ENCODE measurements around the gene RIBC2.
"Not testable (repeated sequence)": the region's sequence is repeated elsewhere in the genome, so short reads cannot be mapped to it uniquely, and the experiment has no call there.

Gene RIBC2

DNA sequence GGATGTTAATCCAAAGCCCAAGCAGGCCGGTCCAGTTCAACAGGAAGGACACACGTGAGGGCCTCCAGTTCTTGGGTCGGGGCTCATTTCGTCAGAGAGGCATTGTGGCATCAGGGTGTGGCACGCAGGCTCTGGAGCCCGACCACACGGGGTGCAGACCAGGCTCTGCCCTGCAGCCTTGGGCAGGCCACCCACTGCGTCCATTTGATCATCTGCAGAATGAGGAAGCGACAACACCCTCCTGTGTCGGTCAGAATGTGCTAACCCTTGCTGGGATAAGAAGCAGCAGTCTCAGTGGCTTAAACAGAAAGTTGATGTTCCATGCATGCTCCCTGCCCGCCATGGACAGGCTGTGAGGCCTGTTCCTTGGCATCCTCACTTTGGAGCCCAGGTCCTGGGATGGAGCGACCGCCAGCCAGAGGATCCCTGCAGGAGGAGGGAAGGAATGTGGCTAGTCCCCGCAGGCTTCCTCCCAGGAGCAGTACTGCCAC, 10.8 kb downstream of the RIBC2 start:
- DNase-seq (ENCODE audit: low read depth in 2 of 2), result no peak

GRCh38 chr22:45425101-45425500, 11.6 kb downstream of the RIBC2 start:
- DNase-seq (ENCODE audit: low read depth in 2 of 2), result no peak

DNA sequence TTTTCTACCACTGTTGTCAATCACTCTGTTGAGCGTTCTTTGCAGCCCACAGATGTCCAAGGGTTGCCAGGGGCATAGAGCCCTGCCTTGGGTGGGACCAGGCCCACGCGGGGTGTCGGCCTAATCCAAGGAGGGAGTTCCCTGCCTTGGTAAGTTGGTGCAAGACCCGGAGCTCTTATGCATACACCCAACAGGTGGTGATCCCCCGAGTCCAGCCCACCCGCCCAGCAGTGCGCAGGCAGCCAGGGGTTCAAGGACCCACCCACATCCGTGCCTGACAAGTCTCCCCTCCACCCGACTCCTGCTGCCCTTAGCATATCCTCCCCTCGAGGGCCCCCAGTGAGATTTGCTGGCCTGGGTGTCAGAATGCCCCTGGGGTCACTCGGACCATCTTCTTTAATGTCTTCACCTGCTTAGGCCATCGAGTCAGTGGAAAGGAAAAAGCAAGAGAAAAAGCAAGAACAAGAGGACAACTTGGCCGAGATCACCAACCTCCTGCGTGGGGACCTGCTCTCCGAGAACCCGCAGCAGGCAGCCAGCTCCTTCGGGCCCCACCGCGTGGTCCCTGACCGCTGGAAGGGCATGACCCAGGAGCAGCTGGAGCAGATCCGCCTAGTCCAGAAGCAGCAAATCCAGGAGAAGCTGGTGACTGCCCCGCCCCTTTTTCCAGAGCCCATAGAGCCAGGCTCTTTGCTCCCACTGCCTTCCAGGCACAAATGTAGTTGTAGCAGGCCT, 12.2 kb downstream of the RIBC2 start:
- DNase-seq (ENCODE audit: low read depth in 2 of 2), result no peak

DNA sequence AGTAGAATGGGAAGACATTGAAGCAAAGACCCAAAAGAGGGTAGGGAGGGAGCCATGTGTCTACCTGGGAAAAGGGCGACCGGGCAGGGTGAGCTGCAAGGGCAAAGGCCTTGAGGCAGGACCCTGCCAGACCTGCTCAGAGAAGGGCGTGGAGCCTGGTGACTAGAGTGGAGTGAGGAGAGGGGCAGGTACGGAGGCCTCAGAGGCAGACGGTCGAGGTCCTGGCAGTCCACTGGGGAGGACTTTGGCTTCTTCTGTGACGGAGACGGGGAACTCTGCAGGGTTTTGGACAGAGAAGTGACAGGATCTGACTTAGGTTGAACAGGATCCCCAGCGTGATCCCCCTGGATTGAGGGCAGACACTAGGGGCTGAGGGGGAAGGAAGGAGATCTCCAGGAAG, 12.9 kb downstream of the RIBC2 start:
- DNase-seq (ENCODE audit: low read depth in 2 of 2), result no peak

- DNase-seq (ENCODE audit: low read depth in 2 of 2), result no peak
Observed at GRCh38 chr22:45427114-45427513, 13.6 kb downstream of the RIBC2 start.

GRCh38 chr22:45428391-45429385, 15.2 kb downstream of the RIBC2 start:
- DNase-seq (ENCODE audit: low read depth in 2 of 2), result no peak

- no peak for DNase-seq (ENCODE audit: low read depth in 2 of 2)
Observed at GRCh38 chr22:45429424-45429823, 15.9 kb downstream of the RIBC2 start.

GRCh38 chr22:45429981-45430775, 16.7 kb downstream of the RIBC2 start:
- DNase-seq (ENCODE audit: low read depth in 2 of 2), result no peak

DNA sequence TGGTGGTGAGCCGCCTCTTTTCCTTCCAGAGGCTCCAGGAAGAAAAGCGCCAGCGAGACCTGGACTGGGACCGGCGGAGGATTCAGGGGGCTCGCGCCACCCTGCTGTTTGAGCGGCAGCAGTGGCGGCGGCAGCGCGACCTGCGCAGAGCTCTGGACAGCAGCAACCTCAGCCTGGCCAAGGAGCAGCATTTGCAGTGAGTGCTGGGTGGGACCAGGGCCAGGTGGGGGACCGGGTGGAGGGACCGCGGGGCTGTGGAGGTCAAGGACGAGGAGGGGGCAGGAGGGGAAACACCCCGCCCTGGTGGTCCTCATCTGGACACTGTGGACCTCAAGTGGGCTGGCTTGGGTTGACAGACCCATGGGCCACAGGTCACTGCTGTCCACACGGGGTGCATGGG, 17.4 kb downstream of the RIBC2 start:
- DNase-seq (ENCODE audit: low read depth in 2 of 2), result no peak

GRCh38 chr22:45434981-45435380, 21.5 kb downstream of the RIBC2 start:
- DNase-seq (ENCODE audit: low read depth in 2 of 2), result no peak

GRCh38 chr22:45435544-45436139, 22.1 kb downstream of the RIBC2 start:
- DNase-seq (ENCODE audit: low read depth in 2 of 2), result peak; percentile 70 to 74

DNA sequence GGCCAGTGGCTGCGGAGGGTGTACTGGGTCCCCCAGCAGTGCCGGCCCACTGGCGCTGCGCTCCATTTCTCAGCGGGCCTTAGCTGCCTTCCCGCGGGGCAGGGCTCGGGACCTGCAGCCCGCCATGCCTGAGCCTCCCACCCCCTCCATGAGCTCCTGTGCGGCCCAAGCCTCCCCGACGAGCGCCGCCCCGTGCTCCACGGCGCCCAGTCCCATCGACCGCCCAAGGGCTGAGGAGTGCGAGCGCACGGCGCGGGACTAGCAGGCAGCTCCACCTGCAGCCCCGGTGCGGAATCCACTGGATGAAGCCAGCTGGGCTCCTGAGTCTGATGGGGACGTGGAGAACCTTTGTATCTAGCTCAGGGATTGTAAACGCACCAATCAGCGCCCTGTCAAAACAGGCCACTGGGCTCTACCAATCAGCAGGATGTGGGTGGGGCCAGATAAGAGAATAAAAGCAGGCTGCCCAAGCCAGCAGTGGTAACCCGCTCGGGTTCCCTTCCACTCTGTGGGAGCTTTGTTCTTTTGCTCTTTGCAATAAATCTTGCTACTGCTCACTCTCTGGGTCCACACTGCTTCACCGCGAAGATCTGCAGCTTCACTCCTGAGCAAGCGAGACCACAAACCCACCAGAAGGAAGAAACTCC, 23.5 kb downstream of the RIBC2 start:
- not testable (repeated sequence) for DNase-seq (ENCODE audit: low read depth in 2 of 2)

DNA sequence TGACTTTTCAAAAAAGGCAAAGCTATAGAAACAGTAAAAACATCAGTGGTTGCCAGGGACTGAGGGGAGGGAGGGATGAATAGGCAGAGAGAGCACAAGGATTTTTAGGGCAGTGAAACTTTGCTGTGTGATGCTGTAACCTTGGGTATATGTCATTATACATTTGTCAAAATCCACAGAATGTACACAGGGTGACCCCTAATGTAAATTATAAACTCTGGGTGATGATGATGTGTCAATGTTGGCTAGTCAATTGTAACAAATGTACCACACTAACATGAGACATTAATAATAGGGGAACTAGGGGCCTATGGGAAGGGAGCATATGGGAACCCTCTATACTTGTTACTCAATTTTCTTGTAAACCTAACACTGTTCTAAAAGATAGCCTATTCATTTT, 24.8 kb downstream of the RIBC2 start:
- no peak for DNase-seq (ENCODE audit: low read depth in 2 of 2)

GRCh38 chr22:45440688-45441087, 27.2 kb downstream of the RIBC2 start:
- not testable (repeated sequence) for DNase-seq (ENCODE audit: low read depth in 2 of 2)

DNA sequence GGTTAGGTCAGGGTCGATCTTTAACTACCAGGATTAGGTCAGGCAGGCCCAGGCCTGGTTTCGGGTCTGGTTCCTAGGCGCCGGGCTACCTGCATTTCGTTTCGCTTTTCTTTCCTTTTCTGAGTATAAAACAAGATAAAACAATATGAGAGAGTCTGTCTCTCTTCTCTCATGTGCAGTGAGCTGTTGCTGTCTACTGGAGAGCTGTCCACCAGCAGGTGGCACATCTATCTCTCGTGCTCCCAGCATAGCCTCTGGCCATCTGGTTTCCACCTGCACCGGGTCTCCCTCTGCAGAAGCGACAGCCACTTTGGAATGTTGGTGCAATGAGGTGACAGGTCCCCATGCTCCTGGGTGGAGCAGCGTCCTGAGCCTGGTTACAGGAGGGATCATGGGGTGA, 27.6 kb downstream of the RIBC2 start:
- DNase-seq (ENCODE audit: low read depth in 2 of 2), result peak in 1 of 2 experiments; percentile 23

DNA sequence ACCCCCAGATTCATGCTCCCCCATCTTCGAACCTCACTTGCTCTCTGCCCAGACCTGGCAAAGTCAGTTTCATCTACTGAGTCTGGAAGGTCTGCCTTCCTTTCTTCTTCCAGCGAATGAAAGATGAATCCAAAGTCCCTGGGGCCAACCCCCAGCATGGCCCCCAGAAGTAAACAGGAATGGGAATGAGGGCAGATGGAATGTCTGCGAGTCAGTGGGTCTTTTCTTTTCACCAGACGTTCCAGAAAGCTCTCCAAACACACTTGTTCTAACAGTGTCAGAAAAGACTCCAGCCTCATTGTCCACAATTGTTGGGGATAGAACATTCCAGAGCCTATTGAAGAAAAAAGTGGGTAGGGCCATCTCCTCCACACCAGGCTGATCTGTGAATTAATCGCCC, 28.6 kb downstream of the RIBC2 start:
- no peak for DNase-seq (ENCODE audit: low read depth in 2 of 2)

GRCh38 chr22:45444168-45444567, 30.7 kb downstream of the RIBC2 start:
- DNase-seq (ENCODE audit: low read depth in 2 of 2), result no peak

- DNase-seq (ENCODE audit: low read depth in 2 of 2), result no peak
Observed at GRCh38 chr22:45445031-45445710, 31.7 kb downstream of the RIBC2 start.

- no peak for DNase-seq (ENCODE audit: low read depth in 2 of 2)
Observed at GRCh38 chr22:45446216-45446615, 32.7 kb downstream of the RIBC2 start.

- DNase-seq (ENCODE audit: low read depth in 2 of 2), result not testable (repeated sequence)
Observed at GRCh38 chr22:45447596-45447995, 34.1 kb downstream of the RIBC2 start.
